IPS-NIHi11 (cell line): ENCODE results near the gene ASPG.

Experiments used
- DNase-seq: peaks from one replicate; pipeline ENCODE4 v3.0.0; 2012; ENCODE audit warnings: mixed read lengths, low spot score

Gene ASPG

DNA sequence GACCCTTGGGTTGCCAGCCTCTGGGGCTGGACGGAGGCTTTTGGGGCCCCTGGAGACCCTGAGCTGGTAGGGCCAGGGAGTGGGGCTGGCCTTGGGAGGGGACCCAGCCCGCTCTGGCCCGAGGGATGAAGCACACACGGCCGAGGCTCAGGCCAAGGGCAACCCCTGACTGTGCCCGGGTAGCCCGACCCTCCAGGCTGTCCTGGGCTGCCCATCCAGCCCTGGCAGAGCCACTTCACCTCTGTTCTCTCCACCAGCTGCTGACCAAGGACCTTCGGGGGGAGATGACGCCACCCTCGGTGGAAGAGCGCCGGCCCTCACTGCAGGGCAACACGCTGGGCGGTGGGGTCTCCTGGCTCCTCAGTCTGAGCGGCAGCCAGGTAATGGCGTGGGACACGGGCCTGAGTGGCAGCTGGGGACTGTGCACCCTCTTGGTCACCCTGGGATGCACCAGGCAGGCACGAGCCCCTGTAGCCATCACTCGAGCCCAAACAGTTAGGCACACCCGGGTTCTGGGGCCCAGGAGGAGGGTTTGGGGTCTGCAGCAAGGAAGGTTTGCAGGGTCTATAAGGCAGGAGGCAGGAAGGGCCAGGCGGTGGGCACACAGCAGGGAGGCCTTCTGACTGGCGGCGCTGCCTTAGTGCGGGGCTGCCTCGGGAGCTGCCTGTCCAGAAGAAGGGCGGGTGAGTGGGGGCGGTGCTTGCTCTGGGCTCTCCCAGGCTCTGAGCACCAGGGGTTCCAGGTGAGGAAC is 19.7 kb downstream of the ASPG start:
- DNase-seq: no peak

DNA sequence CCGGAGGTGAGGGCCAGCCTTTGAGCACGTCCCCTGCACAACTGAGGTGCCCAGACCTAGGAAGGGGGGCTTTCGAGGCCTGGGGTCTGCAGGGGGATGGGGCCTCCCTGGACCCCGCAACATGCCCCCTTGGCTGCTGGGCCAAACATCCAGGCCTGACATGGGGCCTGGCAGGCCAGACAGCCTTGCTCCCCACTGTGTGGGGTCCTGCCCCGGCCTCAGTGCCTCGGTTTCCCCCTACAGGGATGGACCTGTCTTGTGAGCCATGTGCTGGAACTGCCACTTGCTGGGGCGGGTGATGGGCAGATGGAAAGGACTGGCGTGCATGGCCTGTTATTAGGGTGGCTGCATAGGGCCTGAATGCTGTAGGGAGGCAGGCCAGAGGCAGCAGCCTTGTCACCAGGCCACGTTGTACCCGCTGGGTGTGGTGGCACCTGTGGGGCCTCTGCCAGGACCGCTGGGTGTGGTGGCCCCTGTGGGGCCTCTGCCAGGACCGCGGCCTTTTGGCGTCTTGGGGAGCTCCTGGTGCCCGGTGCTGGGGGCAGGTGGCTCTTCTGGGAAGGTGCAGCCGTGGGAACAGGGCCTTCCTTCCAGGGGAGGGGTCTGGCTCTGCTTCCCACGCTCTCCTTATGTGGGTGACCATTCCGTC is 20.4 kb downstream of the ASPG start:
- DNase-seq: no peak

DNA sequence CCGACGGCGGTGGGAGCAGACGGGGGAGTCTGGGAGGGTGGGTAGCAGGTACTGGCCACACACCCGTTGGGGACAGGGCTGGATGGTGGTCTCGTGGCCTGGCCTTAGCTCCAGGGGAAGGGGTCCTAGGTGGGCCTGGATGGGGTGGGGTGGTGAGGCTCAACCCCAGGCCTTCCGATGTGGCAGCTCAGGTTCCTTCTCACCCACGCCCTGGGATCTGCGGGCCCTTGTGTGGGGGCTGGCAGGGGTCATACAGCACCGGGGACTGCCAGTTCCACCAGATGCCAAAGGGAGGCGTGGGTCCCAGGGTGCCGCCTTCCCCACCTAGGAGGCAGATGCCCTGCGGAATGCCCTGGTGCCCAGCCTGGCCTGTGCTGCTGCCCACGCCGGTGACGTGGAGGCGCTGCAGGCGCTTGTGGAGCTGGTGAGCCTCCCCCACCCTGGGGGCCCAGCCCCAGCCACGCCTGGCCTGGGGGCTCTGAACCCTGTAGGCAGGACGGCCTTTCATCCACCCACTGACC is 21.0 kb downstream of the ASPG start:
- no peak for DNase-seq

DNA sequence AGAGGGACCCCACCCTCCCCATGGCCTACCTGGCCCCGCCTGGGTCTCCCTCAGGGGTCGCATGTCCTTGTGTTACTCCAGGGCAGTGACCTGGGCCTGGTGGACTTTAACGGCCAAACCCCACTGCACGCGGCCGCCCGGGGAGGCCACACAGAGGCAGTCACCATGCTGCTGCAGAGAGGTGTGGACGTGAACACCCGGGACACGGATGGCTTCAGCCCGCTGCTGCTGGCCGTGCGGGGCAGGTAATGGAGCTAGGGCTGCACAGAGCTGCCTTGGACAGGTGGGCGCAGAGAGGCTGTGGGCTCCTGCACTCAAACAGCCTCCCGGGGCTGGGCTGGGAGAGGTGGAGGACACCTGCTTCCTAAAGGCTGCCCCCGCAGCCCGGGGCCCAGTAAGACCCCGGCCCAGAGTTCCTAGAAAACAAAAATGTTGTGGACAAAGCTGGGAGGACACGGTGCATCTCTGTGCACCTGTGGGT is 21.6 kb downstream of the ASPG start:
- DNase-seq: no peak

DNA sequence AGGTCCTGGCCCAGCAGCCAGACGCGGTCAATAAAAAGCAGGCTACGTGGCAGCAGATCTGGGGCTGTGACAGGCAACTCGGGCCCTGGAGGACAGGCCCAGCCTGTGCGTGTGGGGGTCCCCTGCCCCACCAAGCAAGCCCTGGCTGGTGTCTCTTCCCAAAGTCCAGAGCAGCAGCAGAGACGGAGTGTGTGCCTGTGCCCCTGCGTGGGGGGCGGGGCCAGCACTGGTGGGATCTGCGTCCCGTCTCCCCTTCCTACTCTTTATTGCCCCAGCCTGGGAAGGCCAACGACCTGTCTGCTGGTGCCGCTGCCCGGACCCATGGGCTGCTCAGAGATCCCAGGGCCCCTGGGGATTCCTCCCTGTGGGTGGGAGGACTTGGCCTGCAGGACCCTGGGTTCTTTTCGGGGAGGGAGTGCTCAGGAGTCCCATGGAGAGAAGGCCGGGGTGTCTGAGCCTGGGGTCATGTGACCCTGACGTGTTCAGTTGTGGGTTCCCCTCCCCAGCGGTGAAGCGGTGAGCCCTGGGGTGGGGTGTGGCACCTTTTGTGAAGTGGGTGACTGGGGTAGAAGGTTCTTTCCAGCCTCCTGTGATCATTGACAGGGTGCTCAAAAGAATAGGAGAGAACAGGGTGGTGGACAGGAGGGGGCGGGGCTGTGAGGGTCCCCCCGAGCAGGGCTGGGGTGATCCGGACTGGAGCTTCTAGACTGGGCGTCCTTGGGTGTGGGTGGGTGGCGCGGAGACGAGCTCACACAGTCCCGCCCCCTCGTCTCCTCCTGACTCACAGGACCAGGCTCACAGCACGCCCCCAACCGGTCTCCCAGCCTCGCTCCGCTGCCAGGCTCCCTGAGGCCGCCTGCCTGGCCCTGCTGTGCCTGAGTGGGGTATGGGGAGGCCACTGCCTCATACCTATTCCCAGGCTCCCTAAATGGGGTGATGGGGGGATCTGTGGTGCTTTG is 22.4 kb downstream of the ASPG start:
- peak; percentile 65 for DNase-seq

DNA sequence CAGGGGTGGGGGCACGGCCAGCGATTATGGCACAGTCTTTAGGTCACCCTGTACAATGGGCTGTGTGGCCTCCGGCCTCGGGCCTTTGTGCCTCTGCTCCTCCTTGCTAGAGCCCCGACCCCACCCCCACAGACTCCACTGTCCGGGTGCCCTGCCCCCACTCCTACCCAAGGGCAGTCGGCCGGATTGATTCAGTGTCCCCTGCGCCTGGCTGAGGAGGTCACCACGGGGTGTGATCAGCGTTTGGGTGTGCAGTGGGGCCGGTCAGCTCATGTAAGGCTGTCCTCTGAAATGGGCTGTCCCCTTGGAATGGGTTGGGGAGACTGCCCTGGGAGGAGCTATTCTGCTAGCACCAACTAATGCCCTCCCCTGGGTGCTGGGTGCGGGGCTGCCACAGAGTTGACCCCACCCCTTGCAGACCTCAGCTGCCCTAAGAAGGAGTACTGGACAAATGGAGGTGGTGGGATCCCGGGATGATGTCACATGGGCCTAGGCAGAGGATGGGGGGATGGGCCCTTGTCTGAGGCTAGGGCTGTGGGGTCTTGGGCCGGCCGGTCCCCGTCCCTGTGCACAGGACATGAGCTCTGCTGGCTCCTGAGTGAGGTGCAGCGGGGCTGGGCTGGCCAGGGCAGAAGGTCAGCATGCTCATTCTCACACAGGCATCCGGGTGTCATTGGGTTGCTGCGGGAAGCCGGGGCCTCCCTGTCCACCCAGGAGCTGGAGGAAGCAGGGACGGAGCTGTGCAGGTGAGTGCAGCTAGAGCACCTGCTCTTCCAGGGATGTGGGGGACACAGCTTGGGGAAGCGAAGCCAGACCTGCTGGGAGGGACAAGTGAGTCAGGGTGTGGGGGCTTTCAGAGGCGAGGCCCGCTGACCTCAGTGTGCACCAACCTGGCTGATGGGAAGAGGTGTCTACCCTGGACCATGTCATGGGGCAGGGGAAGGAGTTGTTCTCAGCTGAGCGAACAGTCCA is 23.4 kb downstream of the ASPG start:
- DNase-seq: no peak

DNA sequence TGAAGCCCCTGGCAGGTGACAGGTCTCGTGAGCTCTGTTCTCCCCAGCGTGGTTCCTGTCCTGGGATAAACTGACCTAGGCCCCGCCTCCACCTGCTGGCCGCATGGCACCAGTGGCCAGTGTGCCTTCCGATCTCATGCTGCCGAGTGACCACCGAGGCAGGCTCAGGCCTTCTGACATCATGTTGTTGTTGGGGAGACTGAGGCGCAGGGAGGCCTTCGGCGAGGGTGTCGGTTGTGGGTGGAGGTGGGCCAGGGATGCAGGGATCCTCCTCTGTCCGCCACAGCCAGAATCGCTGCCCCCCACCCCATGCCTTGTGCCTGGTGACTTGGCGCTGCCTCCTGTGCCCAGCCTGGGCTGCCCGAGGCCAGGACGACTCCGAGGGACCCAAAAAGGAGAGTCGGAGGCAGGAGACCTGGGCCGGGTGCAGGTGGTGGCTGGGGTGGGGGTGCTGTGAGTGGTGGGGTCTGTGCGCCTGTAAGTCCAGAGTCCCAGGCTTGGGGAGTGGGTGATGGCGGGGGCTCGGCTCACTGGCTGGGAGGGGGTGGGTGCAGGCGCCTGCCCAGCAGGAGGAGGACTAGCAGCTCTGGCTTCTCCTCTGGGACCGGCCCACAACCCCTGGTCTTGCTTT is 24.3 kb downstream of the ASPG start:
- DNase-seq: no peak

DNA sequence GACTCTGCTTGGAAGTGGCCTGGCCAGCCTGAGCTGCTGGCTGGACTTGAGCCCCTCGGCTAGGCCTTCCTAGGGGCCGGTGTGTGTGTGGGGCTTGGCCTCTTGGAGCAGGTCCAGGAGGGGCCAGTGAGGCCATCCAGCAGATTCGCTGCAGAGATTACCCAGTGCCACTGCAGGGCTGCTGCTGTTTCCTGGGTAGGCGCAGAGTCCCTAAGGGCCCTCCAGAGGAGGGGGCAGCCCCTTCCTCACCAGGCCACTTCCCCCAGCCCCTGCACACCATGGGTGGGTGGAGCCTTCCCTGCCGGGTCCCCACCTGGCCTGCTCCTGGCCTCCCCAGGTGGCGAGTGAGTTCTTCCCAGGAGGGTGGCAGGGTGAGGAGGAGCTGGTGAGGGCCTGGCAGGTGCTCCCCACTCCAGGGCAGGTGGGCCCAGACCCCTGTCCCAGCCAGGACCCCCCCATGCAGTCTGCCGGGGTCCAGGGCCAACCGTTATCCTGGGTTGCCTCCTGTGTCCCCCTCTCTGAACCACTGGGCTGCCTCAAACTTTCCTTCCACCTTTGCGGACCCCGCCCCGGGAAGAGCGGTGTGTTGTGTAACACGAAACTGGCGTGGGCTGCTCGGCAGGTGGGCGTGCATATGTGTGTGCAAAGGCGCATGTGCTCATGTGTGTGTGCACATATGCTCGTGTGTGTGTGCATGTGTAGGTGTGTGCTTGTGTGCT is 25.1 kb downstream of the ASPG start:
- no peak for DNase-seq

DNA sequence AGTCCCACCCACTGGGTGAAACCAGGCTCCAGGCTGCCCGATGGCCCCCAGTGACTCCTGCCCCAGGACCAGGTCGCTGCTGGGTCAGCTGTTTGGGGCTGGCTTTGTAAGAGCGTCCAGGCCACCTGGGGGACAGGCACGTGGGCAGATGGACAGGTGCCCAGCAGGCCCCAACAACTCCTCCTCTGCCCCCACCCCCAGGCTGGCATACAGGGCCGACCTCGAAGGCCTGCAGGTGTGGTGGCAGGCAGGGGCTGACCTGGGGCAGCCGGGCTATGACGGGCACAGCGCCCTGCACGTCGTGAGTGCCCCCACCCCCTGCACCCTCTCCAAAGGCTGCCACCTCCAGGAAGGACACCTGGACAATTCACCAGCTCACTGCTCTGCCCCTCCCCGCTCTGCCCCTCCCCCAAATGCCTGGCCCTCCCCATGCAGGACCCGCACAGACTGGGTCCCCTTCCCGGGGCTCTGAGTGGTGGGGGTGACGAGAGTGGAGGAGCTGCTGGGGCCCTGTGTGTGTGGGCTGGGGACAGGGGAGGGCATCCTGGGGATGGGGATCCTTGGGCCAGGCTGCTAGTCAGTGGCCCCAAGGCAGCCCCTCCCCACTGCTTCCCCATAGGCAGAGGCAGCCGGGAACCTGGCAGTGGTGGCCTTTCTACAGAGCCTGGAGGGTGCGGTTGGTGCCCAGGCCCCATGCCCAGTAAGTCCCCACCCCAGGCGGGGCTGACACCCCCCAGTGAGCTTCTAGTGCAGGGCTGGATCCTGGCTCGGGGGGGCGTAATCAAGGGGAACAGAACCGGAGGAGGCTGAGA is 26.0 kb downstream of the ASPG start:
- no peak for DNase-seq

DNA sequence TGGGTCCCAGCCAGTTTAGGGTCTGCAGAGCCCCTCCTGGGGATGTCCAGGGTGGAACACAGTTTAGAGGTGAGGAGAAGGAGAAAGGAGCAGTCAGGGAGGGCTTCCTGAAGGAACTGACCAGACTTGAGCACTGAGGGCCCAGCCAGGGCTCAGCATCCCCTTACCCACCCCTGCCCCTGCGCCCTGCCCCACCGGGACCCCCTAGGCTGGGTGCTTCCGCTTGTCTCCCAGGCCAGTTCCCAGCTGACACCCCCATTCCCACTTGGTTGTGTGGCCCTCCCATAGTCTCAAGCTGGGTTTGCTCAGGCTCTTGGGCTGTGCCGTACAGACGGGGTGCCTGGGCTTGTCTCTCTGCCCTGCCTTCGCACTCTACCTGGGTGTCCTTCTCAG is 26.6 kb downstream of the ASPG start:
- DNase-seq: no peak

DNA sequence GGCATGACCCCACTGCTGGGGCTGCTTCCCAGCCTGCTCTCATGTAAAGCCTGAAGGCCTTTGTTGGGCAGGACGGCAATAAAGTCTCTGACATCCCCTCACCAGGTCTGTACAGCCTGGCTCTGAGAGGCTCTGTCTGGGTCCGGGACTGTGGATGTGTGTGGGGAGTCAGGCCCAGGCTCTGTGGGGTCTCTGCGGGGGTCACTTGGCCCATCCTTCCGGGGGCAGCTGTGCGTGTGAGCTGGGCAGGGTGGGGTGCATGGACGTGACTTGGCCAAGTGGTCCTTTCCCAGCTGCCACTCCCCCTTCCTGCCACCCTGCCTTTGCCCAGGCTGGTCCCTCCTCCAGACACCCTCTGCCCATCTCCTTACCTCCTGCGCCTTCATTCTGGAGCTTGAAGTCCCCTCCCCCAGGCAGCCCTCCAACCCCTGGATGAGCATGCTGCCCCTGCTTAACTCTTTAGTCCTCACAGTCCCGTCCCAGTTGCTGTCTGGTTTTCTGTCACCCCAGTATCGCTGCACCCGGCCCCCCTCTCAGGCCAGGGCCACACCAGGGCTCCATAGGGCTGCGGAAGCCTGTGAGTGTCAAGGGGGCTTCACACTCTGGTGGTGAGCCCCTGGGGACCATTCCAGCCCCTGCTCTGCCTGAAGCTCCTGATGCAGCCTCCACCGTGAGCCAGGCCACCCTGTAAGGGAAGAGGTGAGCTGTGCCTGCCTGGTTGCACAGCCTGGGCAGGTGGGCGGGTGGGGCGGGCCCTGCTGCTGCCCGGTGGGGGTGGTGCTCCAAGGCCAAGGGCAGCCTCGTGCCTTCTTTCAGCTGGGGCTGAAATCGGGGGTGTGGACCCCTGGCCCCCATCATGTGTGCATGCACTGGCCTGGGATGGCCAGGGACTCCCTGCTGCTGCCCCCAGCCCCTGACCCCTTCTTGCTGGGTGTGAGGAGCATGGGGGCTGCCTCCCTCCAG is 27.4 kb downstream of the ASPG start:
- DNase-seq: no peak

DNA sequence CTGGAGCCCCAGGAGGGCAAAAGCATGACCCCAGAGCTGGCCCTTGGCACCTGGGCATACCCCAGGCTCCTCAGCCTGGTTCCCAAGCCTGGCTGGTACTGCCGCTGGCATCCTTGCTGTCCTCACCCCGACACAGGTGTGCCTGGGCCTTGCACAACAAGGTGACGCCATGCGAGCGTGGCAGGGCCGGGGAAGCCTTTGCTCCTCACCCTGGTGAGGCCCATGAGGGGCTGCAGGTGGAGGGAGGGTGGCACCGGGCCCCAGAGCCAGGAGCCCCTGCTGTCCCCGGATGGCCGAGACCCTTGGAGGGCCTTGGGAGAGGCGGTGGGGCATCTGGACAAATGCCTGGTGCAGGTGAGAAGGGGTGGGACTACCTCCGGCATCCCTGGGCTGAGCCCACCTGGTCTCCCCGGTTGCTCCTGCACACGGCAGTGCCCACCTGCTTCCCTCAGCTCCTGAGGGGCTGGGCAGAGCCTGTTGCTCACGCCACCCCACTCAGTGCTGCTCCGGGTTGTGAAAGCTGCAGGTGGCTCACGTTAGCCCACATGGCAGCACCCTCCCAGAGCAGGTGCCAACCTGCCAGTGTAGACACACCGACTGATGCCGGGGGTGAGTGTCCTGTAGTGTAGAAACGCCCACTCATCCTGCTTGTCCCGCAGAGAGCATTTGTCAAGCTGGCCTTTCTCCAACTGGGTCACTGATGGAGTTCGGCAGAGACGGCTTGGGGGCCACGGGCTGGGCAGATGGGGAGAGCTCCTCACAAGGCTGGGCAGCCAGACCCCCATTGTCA is 28.3 kb downstream of the ASPG start:
- no peak for DNase-seq

DNA sequence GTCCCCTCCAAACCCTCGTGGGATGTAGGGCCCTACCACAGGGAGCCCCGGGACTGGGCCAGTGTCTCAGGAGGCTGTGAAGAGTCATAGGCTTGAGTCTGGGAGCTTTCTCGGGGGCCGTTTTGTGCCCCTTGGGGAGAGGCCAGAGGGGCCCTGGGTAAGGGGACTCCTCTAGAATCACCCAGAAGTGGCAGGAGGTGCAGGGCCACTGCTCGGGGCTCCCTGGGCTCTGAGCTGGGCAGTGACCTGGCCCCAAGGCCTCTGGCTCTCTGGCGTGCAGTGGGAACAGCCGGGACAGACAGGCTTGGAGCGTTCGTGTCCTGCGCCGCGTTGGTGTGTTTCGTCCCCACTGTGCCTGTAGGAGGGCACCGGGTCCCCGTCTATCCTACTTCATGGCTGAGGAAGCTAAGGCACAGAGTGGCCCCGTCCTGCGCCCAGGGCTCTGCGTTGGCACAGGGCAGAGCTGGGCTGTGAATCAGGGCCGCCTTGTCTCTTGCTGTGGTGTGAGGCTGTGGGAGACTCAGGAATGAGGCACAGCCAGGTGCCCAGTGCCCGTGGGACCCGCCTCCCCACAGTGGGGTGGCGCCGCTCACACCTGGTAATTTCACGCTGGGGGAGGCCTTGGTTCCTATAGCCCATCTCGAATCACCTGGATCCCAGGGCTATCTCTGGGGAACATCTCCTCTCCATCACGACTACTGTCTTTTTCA is 29.1 kb downstream of the ASPG start:
- DNase-seq: no peak

DNA sequence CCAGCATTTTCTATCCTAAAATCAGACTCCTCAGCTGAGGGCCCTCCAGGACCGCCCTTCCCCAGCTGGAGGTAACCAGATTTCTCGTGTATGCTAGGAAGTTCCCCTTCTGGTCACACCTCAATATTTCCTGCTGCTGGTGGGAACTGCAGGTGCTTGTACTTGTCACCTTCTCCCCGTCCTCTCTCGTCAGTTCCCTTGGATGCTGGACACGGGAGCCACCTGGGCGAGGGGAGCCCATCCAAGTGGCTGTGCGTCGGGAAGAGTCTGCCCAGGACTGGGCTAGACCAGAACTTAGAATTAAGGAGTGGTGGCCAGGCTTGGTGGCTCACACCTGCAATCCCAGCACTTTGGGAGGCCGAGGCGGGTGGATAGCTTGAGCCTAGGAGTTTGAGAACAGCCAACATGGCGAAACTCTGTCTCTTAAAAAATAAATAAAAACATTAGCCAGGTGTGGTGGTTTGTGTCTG is 29.7 kb downstream of the ASPG start:
- DNase-seq: no peak

DNA sequence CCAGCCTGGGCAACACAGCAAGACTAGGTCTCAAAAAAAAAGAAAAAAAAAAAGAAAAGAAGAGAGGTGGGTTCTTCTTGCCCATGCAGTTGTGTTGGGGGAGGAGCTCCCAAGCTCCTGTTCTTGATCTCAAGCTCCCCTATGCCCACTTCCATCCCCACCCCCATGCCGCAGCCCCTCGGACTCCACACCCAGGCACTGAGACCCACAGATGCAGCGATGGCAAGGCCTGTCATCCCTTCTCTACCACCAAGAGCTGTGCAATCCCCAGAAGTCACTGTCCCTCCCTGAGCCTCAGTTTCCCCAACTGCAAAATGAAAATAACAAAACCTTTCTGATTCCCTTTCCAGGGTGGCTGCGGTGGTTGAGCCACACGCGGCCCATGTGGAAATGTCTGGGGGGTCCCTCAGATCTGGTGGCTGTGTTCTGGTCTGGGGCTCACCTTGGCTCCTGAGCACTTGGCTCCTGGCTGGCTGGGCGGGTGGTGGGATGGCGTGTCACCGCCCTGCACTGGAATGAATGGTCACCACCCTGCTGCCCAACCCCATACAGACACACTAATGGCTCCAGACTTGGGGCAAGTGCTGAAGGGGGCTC is 30.3 kb downstream of the ASPG start:
- no peak for DNase-seq

DNA sequence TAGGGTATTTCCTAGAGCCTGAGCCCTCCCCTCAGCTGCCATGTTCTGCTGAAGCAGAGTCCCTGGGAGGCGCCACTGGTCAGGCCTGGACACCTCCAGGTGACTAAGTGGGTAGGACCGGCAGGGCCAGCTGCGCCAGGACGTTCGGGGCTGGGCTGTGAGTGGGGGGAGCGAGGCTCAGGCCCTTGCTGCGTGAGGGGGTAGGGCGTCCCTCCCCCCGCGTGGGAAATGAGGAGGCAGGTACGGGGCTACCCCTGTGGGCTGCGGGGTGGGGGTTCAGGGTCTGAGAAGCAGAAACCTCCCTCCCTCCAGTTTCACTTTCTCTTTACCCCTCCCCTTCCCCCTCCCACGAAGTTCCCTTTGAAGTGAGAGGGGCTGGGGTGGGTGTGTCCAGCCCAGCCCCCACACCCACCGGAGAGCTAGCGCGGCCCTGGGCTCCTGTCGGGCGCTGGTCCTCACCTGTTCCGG is 30.8 kb downstream of the ASPG start:
- no peak for DNase-seq
